Measurements from ENCODE around the gene VEZF1.
"Not testable (repeated sequence)": the region's sequence is repeated elsewhere in the genome, so short reads cannot be mapped to it uniquely, and the experiment has no call there.

VEZF1 gene

GRCh38 chr17:57997085-57997809 lies 9.2 kb upstream of the VEZF1 start:
- DNase-seq, result no peak

DNA sequence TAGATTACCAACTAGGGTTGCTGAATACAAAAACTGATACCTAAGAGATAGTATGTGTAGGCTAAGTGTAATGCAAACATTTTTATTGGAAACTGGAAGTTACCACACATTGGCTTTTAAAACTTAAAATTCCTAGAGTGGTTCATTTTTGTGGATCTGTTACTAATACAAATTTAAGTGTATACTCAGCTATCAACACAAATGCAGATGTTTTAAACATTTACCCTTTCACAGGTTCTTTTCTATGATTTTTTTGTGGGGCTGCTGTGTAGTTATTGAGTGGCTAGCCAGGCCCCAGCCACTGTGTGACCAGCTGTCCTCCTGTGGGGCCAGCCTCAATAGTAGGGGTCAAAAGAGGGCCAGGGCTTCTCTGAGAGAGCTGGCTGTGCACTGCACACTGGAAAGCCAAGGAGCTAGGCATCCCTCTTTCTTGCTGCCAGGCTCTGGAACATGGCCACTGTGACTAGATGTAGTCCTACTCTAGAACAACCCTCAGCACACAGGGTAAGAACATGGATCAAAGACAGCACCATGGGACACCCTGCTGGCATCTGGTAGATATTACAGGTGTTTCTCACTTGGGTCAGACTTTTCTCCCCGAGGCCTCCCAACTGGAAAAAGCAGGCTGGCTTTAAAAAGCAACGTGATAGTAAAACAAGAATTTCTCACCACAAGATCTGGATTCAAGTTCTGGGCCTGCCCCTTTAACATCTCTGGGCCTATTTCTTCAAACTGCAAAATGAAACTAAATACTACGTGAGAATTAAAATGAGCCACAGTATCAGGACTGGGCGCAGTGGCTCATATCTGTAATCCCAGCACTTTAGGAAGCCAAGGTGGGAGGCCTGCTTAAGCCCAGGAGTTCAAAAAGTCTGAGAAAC lies 7.3 kb upstream of the VEZF1 start:
- DNase-seq, result no peak

DNA sequence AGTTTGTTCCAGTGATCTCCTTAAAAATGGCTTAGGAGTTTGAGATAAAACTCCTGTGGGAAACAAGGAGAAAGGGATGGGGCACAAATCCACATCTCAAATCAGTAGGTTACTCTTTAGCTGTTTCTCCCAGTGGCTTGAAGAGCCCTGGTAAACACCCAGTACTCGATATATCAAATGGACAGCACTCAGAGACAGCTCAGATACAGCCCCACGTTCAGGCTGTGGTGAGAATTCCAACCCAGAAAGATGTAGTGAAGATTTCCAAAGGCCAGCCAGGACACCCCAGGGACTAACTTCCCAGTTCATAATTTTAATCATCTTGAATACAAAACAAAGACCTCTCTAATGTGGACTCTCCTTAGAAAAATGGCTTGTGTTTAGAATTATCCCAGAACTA lies 6.4 kb upstream of the VEZF1 start:
- no peak for DNase-seq

DNA sequence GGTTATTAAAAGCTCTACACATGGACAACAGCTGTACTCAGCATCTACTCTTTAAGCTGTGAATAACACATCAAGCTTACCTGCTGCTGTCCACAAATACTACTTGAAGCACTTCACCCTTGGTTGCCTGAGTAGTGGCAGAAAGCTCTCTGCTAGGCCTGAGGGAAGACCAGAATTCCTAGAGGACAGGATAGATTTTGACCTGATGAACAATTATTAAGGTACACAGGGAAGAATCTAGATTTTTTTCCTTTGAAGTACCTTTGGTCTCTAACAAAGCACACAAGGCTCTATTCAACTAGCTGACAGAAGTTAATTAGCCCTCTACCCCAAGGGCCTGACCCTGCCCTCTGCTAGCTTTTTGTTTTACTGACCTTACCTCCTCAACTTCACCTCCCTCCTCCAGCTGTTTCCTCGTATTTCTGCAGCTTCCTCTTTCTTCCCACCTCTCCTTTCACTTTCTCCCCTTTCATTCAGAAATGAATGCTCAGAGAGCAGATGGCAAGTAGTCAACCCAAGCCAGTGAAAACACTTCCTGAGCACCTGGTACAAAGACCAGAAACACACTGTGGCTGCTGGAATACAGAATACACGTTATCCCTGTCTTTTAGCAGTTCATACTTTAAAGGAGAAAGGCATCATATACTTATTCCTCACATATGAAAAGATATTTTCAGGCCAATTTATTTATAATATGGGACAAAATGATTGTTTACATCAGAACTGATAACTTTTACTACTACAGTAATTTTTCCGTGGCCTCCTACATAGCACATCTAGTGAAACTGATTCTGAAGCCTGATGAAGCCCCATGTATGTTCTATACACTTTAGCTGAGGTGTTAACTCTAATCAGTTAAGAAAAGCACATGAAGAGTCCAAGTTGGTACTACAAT lies 5.7 kb upstream of the VEZF1 start:
- no peak for DNase-seq

GRCh38 chr17:57991537-57991936 lies 3.5 kb upstream of the VEZF1 start:
- no peak for DNase-seq

DNA sequence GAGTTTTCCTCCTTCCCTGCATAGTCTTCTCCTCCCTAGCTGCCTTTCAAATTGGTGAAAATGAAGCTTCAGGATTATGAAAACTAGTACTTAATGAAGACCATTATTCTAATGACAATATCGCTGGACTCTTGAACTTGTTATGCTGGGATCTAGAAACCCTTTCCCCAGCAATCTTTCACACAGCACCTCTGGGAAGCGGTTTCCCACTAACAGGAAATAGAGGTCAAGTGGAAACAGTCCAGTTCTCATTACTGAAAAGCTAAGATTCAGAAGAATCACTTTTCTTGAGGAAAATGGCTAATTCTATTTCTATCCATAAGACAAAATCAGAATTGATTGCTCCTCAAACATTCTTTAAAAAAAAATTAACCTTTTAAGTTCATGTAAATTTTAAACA lies 2.0 kb upstream of the VEZF1 start:
- no peak for DNase-seq

GRCh38 chr17:57988301-57989250 lies 522 bp upstream of the VEZF1 start:
- peak; percentile 41 for DNase-seq

DNA sequence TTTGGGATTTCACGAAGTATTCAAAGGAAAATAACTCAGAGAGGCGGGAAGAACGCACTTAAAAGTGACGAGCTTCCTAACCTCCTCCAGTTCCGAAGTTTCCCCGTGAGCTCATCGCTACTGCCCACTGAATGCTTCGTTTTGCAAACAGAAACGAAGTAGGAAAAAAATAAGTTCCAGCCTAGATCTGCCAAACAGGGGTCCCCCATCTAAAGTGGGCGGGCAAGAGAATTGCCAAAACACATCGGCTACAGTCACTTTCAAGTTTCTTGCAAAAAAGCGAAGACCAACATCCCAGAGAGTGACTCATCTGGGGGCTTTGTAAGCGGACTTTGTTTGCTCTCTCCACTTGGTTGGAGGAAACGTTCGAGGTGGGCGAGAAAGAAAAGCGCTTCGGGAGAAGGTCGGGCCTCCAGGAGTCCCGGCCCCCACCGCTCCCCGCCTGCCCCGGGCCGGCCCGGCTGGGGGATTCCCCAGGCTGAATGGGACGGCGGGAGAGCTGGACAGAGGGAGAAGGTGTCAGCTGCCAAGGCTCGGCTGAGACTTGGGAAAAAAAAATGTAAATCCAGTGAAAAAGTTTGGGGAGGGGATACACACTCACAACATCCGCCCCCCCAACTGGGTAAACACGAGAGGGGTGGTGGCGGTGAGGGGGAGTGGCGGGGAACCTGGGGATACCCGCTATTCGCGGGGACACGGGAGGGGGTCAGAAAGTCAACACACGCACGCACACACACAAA lies 1.0 kb downstream of the VEZF1 start:
- DNase-seq, result no peak

GRCh38 chr17:57985675-57985974 lies 2.4 kb downstream of the VEZF1 start:
- DNase-seq, result no peak

DNA sequence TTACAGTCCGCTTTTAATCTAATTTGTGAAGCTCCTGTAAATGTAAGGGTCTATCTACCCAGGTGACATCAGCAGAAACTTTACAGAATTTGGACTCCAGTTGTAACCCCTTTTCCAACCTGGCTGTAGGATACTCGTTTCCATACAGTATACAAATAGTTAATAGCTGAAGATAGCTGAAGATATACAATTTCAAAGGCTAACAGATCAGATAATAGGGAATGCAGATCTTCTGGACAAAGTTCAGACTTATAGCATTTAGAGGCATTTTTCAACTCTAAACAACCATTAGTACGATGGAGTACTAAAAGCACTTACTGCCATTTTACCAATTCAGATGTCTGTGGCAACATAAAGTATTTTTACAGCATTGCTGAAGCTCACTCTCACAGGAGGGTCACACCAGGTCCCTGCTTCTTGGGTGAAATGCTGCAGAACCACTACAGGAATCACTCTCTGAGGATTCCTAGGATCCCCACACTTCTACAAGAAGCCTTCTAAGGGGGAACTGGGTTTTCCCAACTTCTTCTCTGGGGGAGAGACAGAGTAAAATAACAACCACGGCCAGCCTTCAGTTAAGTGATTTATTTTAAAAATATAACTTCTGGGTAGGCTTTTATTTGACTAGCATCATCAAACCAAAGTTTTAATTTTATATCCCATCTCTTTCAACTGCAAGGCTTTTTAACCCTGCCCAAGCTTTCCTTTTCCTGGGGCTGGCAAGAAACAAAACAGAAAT lies 2.9 kb downstream of the VEZF1 start:
- no peak for DNase-seq

DNA sequence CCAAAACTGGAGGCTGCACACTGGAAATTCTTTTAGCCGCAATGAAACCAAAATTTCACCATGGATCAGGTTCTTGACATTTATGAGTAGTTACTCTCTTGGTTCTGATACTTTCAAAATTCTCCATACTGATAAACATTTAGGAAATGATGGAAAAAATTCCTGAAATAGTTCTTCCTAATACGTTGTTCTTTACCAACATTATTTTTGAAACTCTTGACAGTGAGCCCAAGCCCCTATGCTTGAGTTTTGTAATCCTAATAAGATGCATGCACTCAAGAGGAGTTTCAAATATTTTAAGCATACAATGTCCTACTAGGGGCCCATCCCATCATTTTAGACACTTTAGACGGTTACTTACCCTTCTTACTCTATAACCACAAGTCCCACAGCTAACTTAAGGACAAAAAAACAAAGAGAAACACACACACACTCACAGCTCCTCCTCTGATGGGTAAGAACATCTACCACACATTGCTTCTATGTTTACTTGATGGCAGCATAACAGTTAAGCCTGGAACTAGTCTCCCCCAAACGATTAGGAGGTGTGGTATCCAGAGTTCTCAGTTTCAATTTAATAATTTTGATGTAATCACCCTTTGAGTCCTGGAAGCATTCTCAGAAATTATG lies 3.7 kb downstream of the VEZF1 start:
- no peak for DNase-seq

DNA sequence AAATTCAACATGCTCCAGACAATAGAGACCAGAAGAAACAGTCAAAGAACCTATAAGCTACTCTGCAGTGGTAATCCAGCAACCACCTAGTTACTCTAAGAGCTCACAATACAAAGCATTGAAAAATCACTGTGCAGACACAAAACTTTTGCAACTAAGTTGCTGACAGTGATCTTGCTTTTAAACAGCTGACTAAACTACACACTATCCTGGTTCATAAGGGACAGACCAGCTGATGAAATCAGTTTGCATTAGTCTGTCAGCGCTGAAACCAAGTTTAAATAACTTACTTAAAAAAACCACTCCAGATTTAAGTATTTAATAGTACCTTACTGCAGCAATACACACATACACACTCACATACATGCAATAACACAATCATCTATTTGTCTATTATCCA lies 4.6 kb downstream of the VEZF1 start:
- no peak for DNase-seq

DNA sequence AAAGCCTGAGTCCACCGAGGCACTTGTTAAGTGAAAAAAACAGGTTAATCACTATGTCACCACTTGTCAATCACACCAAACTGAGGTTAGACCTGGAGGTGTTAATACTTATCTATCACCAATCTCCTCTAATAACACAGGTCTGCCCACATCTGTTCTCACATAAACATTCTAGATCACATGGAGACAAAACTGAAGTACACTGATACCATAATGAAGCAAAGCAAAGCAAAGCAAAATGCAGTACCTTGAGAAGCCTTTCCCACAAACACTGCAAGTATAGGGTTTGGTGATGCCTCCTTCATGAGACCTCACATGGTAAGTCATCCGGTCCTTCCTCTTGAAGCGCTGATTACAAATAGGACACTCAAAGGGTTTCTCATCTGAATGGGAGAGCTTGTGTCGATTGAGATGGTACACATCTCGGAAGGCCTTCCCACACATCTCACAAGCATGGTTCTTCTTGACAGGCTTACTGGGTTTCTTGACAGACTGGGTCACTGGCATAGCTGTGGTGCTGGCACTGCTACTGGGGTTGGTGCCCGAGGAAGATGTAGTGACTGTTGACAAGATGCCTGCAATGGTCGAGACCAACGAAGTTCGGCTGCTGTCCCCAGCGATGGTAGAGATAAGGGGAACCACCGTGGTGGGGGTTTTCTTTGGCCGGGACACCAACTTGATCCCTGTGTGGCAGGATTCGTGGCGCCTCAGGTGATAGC lies 5.4 kb downstream of the VEZF1 start:
- DNase-seq, result no peak

- no peak for DNase-seq
Observed at GRCh38 chr17:57980522-57980921, 7.5 kb downstream of the VEZF1 start.

DNA sequence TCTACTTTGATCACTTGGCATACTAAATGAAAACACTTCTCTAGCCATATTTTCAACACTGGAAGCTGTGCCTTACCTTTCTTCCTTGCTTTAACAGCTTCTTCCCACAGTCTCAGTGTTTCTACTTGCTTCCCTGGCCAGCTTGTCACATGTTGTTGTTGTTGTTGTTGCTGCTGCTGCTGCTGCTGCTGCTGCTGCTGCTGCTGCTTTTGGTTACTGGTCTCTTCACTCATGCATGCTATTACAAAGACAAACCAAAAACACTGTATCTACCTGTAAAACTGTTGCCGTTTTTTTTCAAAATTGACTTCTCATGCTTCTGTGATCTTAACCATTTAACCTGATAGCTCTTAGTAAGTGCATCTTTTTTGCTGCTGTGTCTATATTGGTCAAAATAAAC lies 9.0 kb downstream of the VEZF1 start:
- no peak for DNase-seq

DNA sequence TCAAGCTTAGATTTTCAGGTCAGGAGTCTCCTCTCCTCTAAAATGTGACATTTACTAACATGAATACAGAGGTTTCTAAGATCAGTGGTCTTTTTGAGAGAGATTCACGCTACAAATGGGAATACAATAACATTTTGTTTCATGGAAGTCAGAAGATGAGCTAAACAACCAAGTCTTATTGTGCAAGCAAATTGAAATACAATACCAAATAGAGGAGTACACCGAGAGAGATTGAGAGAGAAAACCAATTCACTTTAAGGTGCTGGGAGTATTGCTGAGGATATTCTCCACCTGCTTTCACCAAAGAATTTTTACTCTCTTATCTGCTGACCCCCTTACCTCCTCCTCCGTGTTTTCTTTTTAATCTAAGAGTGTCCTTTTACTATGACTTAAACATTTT lies 11.5 kb downstream of the VEZF1 start:
- no peak for DNase-seq

- DNase-seq, result no peak
Observed at GRCh38 chr17:57975044-57975443, 13.0 kb downstream of the VEZF1 start.

- not testable (repeated sequence) for DNase-seq
Observed at GRCh38 chr17:57974053-57974824, 13.8 kb downstream of the VEZF1 start.

DNA sequence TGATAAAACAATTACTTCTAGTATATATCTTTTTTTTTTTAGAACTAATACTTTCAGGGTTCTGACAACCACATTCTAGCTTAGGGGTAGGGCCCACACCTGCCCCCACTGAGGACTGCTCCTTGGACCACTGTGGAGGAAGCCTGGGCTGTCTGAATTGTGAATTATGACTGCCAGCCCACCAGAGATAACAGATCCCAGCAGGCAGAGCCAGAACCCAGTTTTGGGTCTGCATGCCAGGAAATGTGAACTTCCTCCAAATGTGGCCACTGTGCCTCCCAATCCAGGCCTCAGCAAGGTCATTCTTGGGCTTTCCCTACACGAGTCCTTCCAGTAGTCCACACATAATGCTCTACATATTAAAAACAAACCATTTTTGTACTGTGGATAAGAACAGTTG lies 15.9 kb downstream of the VEZF1 start:
- DNase-seq, result no peak

Data from activated T-cell treated with anti-CD3 and anti-CD28 coated beads for 4 hours (primary cell).